HG02840 (cell line): ENCODE data around the gene LDLRAD4.
"Not testable (repeated sequence)": the region's sequence is repeated elsewhere in the genome, so short reads cannot be mapped to it uniquely, and the experiment has no call there.

Source experiments
- ATAC-seq: cut with Tn5 transposase; IDR thresholded peaks from one replicate; pipeline ENCODE4 v1.9.1; 2021; ENCODE audit warnings: mild to moderate bottlenecking, moderate library complexity, moderate number of reproducible peaks; ENCODE audit not compliant: unreplicated experiment, low FRiP score

LDLRAD4 gene

DNA sequence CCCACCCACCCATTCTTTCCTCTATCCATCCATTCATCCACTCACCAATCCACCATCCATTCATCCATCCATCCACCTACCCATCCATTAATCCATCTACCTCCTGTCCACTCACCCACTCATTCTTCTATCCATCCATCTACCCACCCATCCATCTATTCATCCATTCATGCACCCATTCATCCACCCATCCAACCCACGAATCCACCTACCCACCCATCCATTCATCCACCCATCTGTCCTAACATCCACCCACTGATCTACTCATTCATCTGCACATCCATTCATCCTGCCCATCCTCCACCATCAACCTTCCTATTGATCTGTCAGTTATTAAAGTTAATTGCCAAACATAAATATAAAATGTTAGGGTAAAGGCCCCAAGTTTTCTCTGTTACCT, 25.6 kb downstream of the LDLRAD4 start:
- ATAC-seq, result no peak

DNA sequence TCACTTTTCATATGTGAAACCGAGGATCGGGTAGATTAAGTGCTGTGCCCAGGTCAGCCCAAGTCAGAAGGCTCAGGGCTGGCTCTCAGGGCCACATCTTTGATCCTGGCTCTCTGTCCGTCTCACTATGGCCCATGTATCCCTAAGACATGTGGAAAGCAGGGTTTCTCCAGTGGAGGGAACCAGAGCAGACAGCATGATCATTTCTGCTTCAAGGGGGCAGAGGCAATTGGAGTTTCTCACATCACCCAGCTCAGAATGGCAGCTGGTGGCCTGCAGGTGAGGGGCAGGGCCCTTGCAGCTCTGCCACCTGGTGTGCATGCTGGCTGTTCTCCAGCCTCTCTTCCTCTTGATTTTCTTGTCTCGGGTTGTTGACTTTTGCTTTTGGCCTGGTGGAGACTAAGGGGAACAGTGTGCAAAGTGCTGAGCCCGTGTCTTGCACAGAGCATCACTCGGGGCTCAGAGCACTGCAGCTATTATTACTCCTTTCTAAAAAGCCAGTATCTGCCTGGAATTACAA, 27.0 kb downstream of the LDLRAD4 start:
- no peak for ATAC-seq

- ATAC-seq, result no peak
These were observed 27.6 kb downstream of the LDLRAD4 start for GRCh38 chr18:13246121-13246520.

- ATAC-seq, result no peak
These were observed 28.0 kb downstream of the LDLRAD4 start for GRCh38 chr18:13246591-13246990.

DNA sequence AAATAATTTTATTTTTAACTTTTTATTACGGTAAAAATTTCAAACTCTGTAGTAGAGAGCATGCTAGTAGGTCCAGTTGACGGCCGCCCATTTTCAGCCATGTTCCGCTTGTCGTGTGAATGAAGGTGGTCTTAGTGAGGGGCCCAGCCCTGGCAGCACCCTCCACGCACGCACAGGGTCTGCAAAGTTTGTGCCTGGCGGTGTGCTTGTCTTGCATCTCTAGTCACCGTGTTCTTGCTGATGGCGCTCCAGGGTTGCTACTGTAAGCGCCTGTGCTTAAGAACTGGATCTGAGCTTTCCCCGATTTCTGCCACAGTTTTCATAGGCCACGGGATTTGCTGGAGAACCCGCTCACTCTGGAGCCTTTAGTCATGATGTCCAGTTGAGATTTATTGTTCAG, 28.9 kb downstream of the LDLRAD4 start:
- ATAC-seq, result no peak

GRCh38 chr18:13252686-13253410, 34.3 kb downstream of the LDLRAD4 start:
- no peak for ATAC-seq

DNA sequence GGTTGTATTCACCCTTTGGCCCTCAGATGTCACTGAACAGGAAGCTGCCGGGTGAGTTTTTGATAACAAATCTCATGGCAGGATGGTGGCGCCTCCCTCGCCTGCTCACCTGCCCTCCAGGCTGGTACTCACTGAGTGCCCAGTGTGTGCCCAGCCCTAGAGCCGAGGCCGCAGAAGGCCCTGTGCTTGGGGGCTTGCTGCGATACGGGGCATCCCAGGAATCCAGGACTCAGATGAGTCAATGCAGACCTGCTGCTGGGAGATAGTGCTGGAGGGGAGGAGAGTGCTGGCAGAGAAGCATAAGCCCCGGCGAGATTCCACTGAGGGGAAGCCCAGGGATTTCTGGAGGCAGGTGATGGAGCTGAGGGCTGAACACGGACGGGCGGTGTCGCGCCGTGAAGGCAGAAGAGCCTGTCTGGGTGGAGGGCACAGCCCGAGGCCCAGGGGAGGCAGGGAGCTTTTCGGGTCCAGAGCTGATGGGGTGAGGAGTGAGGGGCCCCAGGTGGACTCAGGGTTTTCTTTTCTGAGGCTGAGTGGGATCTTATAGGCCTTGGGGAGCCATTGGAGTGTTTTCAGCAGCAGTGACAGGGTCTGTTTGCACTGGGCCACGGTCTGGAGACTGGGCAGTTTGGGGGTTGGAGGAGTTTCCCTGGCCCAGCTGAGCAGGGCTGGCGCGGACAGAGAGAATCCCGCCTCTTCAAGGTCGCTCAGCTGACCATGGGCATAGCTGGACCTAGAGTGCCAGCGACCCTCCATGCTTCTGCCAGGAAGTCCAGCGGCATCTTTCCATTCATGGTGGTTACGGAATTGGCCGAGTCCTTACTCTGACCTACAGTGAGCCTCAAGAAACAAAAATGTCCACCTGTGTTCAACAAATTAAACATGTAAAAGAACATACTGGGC, 35.5 kb downstream of the LDLRAD4 start:
- no peak for ATAC-seq

DNA sequence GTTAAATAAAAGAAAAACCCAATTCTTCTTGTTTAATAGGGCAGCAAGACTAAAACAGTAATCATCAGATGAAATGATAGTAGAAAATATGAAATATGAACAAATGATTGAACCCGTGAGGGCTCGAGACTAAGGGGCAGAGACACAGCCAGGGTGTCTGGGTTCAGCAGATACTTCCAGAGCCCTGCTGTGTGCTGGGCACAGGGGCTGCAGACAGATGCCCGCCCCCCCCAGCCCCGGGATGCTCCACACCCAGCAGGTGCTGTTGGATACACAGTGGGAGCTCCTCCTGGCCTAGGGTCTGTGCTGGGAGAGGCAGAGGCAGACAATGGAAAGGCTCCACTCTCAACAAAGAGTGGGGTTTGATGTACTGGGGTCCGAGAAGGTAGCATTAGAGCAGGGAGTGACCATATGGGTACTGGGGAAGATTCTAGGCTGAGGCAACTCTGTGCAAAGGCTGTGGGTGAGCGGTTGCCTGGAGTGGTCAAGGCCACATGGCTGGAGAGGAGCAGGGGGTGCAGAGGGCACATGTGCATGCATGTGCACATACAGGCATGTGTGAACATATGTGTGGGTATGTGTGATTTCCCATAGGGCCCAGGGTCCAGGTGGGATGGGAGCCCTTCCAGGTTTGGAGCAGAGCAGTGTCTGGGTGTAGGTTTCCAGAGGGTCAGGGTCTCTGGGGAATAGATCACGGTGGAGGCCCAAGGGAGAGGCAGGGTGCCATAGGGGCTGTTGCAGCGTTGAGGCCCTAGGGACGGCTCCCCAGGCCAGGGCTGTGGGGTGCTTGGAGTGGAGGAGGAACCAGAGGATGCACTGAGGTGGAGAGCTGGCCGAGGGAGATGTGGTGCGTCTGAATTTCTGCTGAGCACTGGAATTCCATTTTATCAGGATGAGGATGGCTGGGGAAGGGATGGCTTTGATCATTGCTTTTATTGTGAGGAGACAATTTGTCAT, 36.7 kb downstream of the LDLRAD4 start:
- no peak for ATAC-seq

DNA sequence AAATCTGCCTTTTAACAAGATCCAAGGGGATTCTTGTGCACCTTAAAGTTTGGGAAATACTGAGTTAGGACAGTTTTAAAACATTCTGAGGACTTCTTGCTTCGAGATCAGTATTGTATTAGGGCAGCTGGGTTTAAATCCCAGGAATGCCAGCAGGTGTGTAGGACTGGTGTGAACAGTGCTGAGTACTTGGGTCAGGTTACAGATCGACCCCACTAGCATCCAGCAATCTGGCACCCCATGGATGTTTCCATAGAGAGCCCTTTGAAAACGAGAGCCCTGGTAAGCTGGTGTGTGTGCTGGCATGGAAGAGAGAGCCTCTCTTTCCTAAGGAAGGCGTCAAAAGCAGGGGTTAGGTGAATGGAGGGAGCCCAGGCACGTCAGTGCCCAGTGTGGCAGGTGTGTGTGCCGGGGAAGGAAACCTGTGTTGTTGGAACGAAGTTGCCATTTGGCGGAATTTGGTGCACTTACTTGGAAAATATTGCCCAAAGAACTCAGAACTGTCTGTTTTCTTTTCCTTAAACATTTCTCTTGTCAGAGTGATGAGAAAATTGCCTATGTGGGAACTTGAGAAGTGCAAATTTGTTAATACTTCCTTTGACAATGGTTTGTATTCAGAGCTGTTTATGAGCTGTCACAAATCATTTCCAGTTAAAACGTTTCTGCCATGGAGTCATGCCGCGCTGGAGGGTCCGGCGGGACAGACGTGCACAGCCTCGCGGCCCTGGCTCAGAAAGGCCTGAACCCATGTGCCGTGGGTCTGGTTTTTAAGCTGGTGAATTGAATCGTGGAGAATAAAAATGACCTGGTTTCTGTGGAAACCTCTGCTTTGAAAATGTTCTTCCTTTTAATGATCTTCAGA, 38.1 kb downstream of the LDLRAD4 start:
- ATAC-seq, result no peak

DNA sequence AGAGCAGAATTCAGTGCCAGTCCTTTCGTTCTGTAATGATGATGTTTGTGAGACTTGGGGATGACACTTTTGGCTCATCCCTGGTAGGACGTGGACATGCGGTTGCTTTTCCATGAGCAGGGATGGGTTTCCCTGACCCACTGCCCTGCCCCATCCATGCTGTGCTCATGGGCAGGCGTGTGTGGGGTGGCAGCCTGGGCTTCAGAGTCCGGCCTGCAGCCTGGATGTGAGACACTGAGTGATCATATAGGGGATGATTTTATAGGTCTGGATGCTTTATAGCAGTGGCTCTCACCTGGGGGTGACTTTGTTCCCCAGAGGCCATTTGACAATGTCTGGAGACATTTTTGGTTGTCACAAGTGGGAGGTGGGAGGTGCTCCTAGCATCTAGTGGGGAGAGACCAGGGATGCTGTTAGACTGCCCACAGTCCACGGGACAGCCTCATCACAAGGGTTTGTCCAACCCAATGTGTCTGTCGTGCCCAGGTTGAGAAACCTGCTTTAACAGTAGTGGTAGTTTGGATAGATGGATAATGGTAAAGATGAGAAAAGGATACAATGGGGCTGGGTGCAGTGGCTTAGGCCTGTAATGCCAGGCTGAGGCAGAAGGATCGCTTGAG, 38.9 kb downstream of the LDLRAD4 start:
- ATAC-seq, result no peak

DNA sequence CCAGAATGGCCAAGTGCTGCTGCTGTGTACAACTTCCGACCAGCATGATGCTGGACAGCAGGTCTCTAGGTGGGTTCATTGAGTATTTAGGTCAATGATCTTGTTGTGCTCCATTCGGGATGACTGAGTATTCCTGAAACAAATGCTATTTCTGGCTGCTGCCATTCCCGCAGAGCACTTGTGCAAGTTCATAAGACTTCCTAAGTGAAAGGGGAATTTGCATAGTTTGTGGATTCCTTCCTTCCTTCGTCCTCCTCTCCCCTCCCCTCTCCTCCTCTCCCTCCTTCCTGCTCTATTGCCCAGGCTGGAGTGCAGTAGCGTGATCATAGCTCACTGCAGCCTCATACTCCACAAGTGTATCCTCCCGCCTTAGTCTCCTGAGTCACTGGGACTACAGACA, 40.4 kb downstream of the LDLRAD4 start:
- ATAC-seq, result no peak

- ATAC-seq, result no peak
These were observed 41.1 kb downstream of the LDLRAD4 start for GRCh38 chr18:13259701-13260100.

- ATAC-seq, result no peak
These were observed 41.8 kb downstream of the LDLRAD4 start for GRCh38 chr18:13260197-13260934.

DNA sequence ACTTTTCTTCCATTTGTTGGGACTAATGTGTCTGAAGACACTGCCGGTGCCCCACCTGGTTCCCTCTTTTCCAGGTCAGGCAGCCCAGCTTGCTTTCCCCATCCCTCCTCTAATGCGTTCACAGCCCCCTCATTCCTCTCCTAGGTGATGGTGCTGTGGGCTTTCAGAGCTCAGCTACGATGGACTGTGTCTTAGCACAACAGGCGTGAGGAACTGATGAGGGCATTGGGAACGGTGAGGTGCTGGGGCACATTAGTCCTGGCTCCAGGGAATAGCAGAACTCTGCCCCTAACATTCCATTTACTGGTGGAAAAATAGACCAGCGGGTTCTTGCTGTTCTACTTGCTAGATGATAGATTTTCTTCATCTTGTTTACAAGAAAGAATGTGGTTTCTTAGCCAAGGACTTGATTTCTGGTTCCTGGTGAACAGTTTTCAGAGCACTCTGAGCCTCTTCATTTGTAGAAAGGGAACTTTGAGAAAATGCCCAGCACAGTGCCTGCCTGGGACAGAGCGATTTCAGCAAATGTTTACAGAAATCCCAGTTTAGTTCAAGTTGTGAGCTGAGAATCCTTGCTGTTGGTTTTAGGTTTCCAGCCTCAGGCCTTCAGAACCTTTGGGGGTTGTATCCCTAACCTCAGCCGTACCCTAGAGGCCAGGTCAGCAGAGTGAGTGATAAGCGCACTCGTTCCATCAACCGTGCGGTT, 42.5 kb downstream of the LDLRAD4 start:
- ATAC-seq, result no peak

GRCh38 chr18:13261661-13262357, 43.2 kb downstream of the LDLRAD4 start:
- ATAC-seq, result no peak

GRCh38 chr18:13262358-13262680, 43.8 kb downstream of the LDLRAD4 start:
- not testable (repeated sequence) for ATAC-seq
